AG08395 (cell line): ENCODE results near the gene ZNF628.
"Not testable (repeated sequence)": the region's sequence is repeated elsewhere in the genome, so short reads cannot be mapped to it uniquely, and the experiment has no call there.

Experiments
- DNase-seq: peaks from one replicate; pipeline ENCODE4 v3.0.0; 2012; ENCODE audit warnings: mixed read lengths, low spot score

ZNF628 gene

GRCh38 chr19:55476100-55476775 lies at the start of gene ZNF628:
Gene ZNF628 (plus strand): TSS chr19:55476617. CDS start chr19:55479911, 3,294 bp downstream.
- DNase-seq = peak; percentile 98

GRCh38 chr19:55431183-55431582 lies 45.2 kb upstream of the ZNF628 start:
- DNase-seq = no peak

- no peak for DNase-seq
Measured at GRCh38 chr19:55432241-55432959, 44.0 kb upstream of the ZNF628 start.

DNA sequence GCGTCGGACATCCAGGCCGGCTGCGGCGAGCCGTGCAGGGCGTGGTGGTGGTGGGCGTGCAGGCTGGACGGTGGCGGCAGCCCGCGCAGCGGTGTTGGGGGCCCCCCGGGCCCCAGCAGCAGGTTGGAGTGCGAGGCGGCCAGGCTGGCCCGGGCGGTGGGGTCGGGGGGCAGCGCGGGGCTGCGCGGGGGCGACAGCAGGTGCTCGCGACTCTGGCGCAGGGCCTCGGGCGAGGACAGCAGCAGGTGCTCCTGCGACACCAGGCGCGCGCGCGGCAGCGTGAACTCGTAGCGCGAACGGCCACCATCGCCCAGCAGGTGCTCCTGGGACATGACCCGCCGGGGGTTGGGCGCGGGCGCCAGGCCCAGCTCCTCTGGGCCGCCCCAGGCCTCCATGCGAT lies 43.1 kb upstream of the ZNF628 start:
- DNase-seq = no peak

- no peak for DNase-seq
Measured at GRCh38 chr19:55434356-55434919, 42.0 kb upstream of the ZNF628 start.

DNA sequence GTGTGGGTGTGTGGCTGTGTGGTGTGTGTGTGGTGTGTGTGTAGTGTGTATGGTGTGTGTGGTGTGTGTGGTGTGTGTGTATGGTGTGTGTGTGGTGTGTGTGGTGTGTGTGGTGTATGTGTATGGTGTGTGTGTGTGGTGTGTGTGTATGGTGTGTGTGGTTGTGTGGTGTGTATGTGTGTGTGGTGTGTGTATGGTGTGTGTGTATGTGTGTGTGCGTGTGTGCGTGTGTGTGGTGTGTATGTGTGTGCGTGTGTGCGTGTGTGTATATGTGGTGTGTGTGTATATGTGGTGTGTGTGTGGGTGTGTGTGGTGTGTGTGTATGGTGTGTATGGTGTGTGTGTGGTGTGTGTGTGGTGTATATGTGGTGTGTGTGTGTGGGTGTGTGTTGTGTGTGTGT lies 41.4 kb upstream of the ZNF628 start:
- DNase-seq = no peak

GRCh38 chr19:55436847-55437246 lies 39.6 kb upstream of the ZNF628 start:
- no peak for DNase-seq

GRCh38 chr19:55437410-55437809 lies 39.0 kb upstream of the ZNF628 start:
- peak; percentile 78 for DNase-seq

DNA sequence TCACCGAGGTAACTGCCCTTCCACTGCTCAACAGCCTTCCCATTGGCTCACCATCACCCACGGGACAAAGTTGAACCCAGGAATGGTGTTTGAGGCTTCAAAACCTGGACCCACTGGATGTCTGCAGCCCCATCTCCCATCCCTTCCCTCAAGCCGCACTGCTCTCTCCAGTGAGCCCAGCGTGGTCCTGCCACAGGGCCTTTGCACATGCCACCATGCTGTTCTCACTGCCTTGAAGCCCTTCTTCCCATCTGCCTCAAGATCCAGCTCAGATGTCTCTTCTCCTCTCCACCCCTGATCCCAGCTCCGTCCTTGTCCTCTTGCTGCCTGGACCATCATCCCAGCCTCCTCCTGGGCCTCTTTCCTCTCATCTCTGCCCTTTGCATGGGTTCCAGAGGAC lies 37.4 kb upstream of the ZNF628 start:
- DNase-seq = no peak

- no peak for DNase-seq
Measured at GRCh38 chr19:55440411-55441105, 35.9 kb upstream of the ZNF628 start.

GRCh38 chr19:55441319-55441691 lies 35.1 kb upstream of the ZNF628 start:
- no peak for DNase-seq

DNA sequence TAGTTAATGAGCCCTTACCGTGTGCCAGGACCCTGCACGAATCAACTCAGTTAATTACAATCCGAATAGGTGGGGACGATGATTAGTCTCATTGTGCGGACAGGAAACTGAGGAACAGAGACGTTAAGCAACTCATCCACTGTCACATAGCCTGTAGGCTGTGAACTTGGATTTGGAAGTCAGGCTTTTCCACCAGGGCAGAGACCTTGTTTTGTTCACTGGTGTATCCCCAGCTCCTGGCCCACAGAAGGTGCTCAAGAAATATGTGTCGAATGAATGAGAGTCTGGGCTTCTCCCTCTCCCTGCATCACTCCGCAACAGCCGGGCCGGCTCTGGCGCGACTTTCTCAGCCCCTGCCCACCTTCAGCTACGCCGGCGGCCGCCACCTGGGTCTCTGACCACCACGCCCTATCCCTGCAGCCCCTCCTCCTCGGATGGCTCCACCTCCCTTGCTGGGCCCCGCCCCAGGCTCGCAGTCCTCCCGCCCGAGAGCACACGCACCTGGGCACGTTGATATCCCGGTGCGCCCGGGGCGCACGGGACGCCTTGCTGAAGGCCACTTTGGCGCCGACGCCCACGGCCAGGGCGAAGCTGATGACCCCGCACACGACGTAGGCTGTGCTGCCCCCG lies 34.6 kb upstream of the ZNF628 start:
- no peak for DNase-seq

DNA sequence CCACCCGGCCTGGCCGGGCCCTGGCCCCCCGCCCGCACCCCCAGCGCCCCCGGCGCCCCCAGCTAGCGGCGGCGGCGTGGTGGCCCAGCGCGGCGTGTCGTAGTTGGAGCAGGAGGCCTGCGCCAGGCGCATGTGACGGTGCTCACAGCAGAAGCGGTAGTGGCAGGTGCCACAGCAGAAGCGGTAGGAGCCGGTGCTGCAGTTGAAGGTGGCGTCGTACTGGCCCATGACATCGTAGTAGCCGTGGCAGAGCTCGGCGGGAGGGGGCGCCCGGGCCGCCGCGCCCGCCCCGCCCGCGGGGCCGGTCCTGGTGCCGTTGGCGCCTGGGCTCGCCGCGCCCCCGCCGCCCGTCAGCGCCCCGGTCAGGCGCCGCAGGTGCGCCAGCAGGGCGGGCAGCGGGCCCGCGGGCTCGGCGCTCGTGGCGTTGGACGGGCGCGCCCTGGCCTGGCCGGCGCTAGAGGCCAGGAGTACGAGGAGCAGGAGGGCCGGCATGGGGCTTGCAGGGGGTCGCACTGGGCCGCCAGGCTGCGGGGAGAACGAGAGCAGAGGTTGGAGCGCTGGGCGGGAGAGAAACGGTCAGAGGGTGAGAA lies 34.0 kb upstream of the ZNF628 start:
- no peak for DNase-seq

DNA sequence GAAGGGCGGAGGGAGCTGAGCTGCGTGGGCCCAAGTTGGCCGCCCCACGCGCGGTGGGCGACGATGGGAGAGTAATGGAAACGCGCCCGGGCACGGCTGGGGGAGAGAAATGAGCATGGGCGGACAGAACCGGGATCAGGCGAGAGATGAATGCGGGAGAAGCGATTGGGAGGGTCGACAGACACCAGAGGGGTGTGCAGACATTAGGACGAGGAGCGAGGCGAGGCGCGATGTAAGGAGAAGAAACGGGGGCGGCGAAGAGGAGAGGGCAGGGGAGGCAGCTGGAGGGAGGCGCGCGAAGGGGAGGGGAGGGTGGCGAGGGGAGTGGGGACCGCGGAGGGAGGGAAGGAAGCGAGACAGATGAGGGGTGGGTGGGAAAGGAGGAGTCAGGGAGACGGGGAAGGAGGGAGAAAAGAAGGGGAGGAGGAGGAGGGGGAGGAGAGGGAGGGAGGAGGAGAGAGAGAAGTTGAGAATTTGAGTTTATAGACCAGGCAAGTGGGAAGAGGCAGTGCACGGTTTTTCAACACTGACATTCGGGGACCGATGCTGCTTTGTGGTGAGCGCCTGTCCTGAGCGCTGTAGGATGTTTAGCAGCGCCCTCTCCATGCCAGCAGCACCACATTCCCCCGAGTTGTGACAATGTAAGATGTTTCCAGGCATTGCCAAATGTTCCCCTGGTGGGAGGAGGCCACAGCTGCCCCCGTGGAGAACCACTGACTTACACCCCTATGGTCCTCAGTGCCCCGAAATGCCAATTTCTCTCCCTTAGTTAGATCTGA lies 33.2 kb upstream of the ZNF628 start, which contains the start of gene SHISA7:
Gene SHISA7, minus strand, starts transcription at position 256 of the 779 bp plus-strand sequence. CDS start 437 bp downstream, outside the sequence.
- DNase-seq = no peak

- no peak for DNase-seq
Measured at GRCh38 chr19:55443824-55444480, 32.5 kb upstream of the ZNF628 start.

DNA sequence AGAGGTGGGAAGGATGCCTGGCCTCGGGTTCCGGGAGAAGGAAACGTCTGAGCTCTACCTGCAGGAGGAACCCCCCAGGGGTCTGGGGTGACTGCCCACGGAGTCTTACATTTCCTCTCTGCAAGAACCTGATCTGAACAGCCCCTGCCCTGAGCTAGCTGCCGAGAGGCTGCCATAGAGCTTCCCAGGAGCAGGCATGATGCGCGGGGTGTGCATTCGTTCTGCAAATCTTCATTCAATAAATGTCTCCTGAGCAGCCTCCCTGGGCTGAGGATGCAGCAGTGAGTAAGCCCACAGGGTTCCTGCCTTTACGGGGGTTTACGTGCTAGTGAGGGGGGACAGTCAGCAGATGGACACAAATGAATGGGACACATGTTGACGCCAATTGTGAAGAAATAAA lies 31.8 kb upstream of the ZNF628 start:
- DNase-seq = no peak

GRCh38 chr19:55446060-55446459 lies 30.4 kb upstream of the ZNF628 start:
- no peak for DNase-seq

GRCh38 chr19:55447421-55448174 lies 28.8 kb upstream of the ZNF628 start:
- peak; percentile 76 for DNase-seq

DNA sequence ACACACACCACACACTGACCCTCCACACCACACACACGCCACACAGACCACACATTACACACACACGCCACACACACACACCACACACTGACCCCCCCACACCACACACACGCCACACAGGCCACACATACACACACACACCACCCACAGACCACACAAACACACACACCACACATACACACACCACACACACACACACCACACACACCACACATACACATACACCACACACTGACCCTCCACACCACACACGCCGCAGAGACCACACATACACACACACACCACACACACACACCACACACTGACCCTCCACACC lies 28.3 kb upstream of the ZNF628 start:
- not testable (repeated sequence) for DNase-seq

GRCh38 chr19:55449469-55449868 lies 26.9 kb upstream of the ZNF628 start:
- no peak for DNase-seq
